Stimulated activated CD8-positive, alpha-beta memory T cell treated with anti-CD3 and anti-CD28 coated beads, Interleukin-7, amount 100 ng/mL, for 24 hours (primary cell): ENCODE results near the gene TBCCD1.
A peak's percentile ranks its signal among the peaks of the same experiment; 100 is the strongest.
"Not testable (repeated sequence)": the region's sequence is repeated elsewhere in the genome, so short reads cannot be mapped to it uniquely, and the experiment has no call there.

Source experiments
- DNase-seq: peaks from one replicate; pipeline ENCODE4 v3.0.0-alpha.2; 2020; ENCODE audit warnings: low read depth

The TBCCD1 gene

GRCh38 chr3:186552408-186553031 lies 14.6 kb downstream of the TBCCD1 start:
- no peak for DNase-seq

- DNase-seq: no peak
Measured at GRCh38 chr3:186551387-186551786, 15.8 kb downstream of the TBCCD1 start.

- DNase-seq: no peak
Measured at GRCh38 chr3:186549497-186549896, 17.6 kb downstream of the TBCCD1 start.

GRCh38 chr3:186544281-186544680 lies 22.9 kb downstream of the TBCCD1 start, which contains the start of gene CRYGS:
CRYGS (minus strand) TSS chr3:186544380; CDS start chr3:186544326, 54 bp downstream.
- DNase-seq: no peak

- no peak for DNase-seq
Measured at GRCh38 chr3:186540835-186541226, 26.3 kb downstream of the TBCCD1 start.

GRCh38 chr3:186540221-186540834 lies 26.8 kb downstream of the TBCCD1 start:
- DNase-seq: peak; percentile 63

- DNase-seq: no peak
Measured at GRCh38 chr3:186538779-186539178, 28.4 kb downstream of the TBCCD1 start.

GRCh38 chr3:186536883-186537844 lies 30.0 kb downstream of the TBCCD1 start:
- no peak for DNase-seq

GRCh38 chr3:186534113-186534669 lies 32.9 kb downstream of the TBCCD1 start:
- DNase-seq: no peak

- DNase-seq: no peak
Measured at GRCh38 chr3:186532598-186533072, 34.5 kb downstream of the TBCCD1 start.

GRCh38 chr3:186531694-186532093 lies 35.4 kb downstream of the TBCCD1 start:
- not testable (repeated sequence) for DNase-seq

GRCh38 chr3:186530415-186530814 lies 36.7 kb downstream of the TBCCD1 start:
- no peak for DNase-seq

GRCh38 chr3:186529201-186529999 lies 37.7 kb downstream of the TBCCD1 start:
- no peak for DNase-seq

- DNase-seq: no peak
Measured at GRCh38 chr3:186526256-186526606, 40.9 kb downstream of the TBCCD1 start.

GRCh38 chr3:186525369-186526255 lies 41.5 kb downstream of the TBCCD1 start:
- DNase-seq: no peak

GRCh38 chr3:186524616-186525015 lies 42.5 kb downstream of the TBCCD1 start:
- no peak for DNase-seq

GRCh38 chr3:186523434-186523833 lies 43.7 kb downstream of the TBCCD1 start:
- no peak for DNase-seq

- no peak for DNase-seq
Measured at GRCh38 chr3:186523022-186523421, 44.1 kb downstream of the TBCCD1 start.

- DNase-seq: no peak
Measured at GRCh38 chr3:186520957-186521842, 45.9 kb downstream of the TBCCD1 start.
